ENCODE measurements around the gene PSME1.

Gene PSME1

GRCh38 chr14:24106672-24107271 is 29.2 kb upstream of the PSME1 start:
- no peak for TF ChIP-seq POLR2A (IDR thresholded peaks at IDR 0.05; ENCODE audit: low read depth, low read length)
- TF ChIP-seq TAF1 (IDR thresholded peaks at IDR 0.05; ENCODE audit: borderline replicate concordance, low read depth, low read length) = no peak
- no peak for TF ChIP-seq POLR2AphosphoS5 (IDR thresholded peaks at IDR 0.05; ENCODE audit: low read depth, low read length)
- no peak for FAIRE-seq
- DNase-seq (ENCODE audit: insufficient read length) = no peak

GRCh38 chr14:24108336-24108874 is 27.6 kb upstream of the PSME1 start:
- DNase-seq (ENCODE audit: insufficient read length) (no peak), FAIRE-seq (no peak)
- TF ChIP-seq POLR2AphosphoS5 (IDR thresholded peaks at IDR 0.05; ENCODE audit: low read depth, low read length) (no peak), POLR2A (IDR thresholded peaks at IDR 0.05; ENCODE audit: low read depth, low read length) (no peak), TAF1 (IDR thresholded peaks at IDR 0.05; ENCODE audit: borderline replicate concordance, low read depth, low read length) (no peak)

GRCh38 chr14:24110060-24110459 is 25.9 kb upstream of the PSME1 start:
- TF ChIP-seq POLR2A (IDR thresholded peaks at IDR 0.05; ENCODE audit: low read depth, low read length) (no peak), TAF1 (IDR thresholded peaks at IDR 0.05; ENCODE audit: borderline replicate concordance, low read depth, low read length) (no peak)
- FAIRE-seq (peak; percentile 21), DNase-seq (ENCODE audit: insufficient read length) (no peak)

- no peak for FAIRE-seq
- TF ChIP-seq TAF1 (IDR thresholded peaks at IDR 0.05; ENCODE audit: borderline replicate concordance, low read depth, low read length) (no peak), POLR2AphosphoS5 (IDR thresholded peaks at IDR 0.05; ENCODE audit: low read depth, low read length) (no peak), POLR2A (IDR thresholded peaks at IDR 0.05; ENCODE audit: low read depth, low read length) (no peak)
These were observed 25.5 kb upstream of the PSME1 start for GRCh38 chr14:24110523-24110922.

GRCh38 chr14:24113379-24113800 is 22.6 kb upstream of the PSME1 start:
- no peak for FAIRE-seq
- TF ChIP-seq TAF1 (IDR thresholded peaks at IDR 0.05; ENCODE audit: borderline replicate concordance, low read depth, low read length) (no peak), POLR2AphosphoS5 (IDR thresholded peaks at IDR 0.05; ENCODE audit: low read depth, low read length) (no peak), POLR2A (IDR thresholded peaks at IDR 0.05; ENCODE audit: low read depth, low read length) (no peak)
- no peak for DNase-seq (ENCODE audit: insufficient read length)

More at GRCh38 chr14:24110523-24110922, 25.5 kb upstream of the PSME1 start:
- no peak for DNase-seq (ENCODE audit: insufficient read length)

- DNase-seq (ENCODE audit: insufficient read length) (peak; percentile 69), FAIRE-seq (no peak)
- TF ChIP-seq TAF1 (IDR thresholded peaks at IDR 0.05; ENCODE audit: borderline replicate concordance, low read depth, low read length) (peak; percentile 7; the same call in 1 of the 2 replicates), POLR2AphosphoS5 (IDR thresholded peaks at IDR 0.05; ENCODE audit: low read depth, low read length) (peak; percentile 88), POLR2A (IDR thresholded peaks at IDR 0.05; ENCODE audit: low read depth, low read length) (peak; percentile 85)
These were observed 22.0 kb upstream of the PSME1 start for GRCh38 chr14:24113801-24114531.

GRCh38 chr14:24114532-24115421 is 21.2 kb upstream of the PSME1 start, which contains the start of the genes DCAF11 and NRL:
DCAF11 (plus strand) TSS chr14:24114777; CDS start chr14:24115595, 818 bp downstream.
NRL (minus strand) TSS chr14:24114949; CDS start chr14:24082848, 32,101 bp downstream.
- TF ChIP-seq TAF1 (IDR thresholded peaks at IDR 0.05; ENCODE audit: borderline replicate concordance, low read depth, low read length) (no peak), POLR2A (IDR thresholded peaks at IDR 0.05; ENCODE audit: low read depth, low read length) (no peak; the same call in 1 of the 2 replicates)
- FAIRE-seq (peak; percentile 97), DNase-seq (ENCODE audit: insufficient read length) (peak; percentile 95)

GRCh38 chr14:24115422-24116127 is 20.4 kb upstream of the PSME1 start:
- FAIRE-seq (no peak), DNase-seq (ENCODE audit: insufficient read length) (no peak)
- TF ChIP-seq POLR2AphosphoS5 (IDR thresholded peaks at IDR 0.05; ENCODE audit: low read depth, low read length) (no peak), POLR2A (IDR thresholded peaks at IDR 0.05; ENCODE audit: low read depth, low read length) (no peak), TAF1 (IDR thresholded peaks at IDR 0.05; ENCODE audit: borderline replicate concordance, low read depth, low read length) (no peak)

GRCh38 chr14:24116128-24116814 is 19.7 kb upstream of the PSME1 start:
- TF ChIP-seq POLR2AphosphoS5 (IDR thresholded peaks at IDR 0.05; ENCODE audit: low read depth, low read length) (no peak), POLR2A (IDR thresholded peaks at IDR 0.05; ENCODE audit: low read depth, low read length) (no peak), TAF1 (IDR thresholded peaks at IDR 0.05; ENCODE audit: borderline replicate concordance, low read depth, low read length) (no peak)
- DNase-seq (ENCODE audit: insufficient read length) (no peak), FAIRE-seq (no peak)

GRCh38 chr14:24117179-24117578 is 18.8 kb upstream of the PSME1 start:
- DNase-seq (ENCODE audit: insufficient read length) (no peak), FAIRE-seq (no peak)
- TF ChIP-seq POLR2A (IDR thresholded peaks at IDR 0.05; ENCODE audit: low read depth, low read length) = no peak
- no peak for TF ChIP-seq TAF1 (IDR thresholded peaks at IDR 0.05; ENCODE audit: borderline replicate concordance, low read depth, low read length)
- TF ChIP-seq POLR2AphosphoS5 (IDR thresholded peaks at IDR 0.05; ENCODE audit: low read depth, low read length) = no peak
